Upper lobe of left lung (tissue), 6 donors: ENCODE data around the gene TMEM45A. TPM values are rescaled to one million over a fixed set of nuclear protein-coding genes. Genes with fewer than 3 reads are reported as not detected.

Experiments
- ATAC-seq, 2 donors: fragments of 200-7000 bp; cut with Tn5 transposase; one replicate each; pipeline ENCODE4 v1.9.1; 2022; ENCODE audit warnings: mild to moderate bottlenecking in 2 of 2, moderate library complexity in 2 of 2; ENCODE audit not compliant: low FRiP score in 2 of 2
- DNase-seq, 2 donors: peaks; one replicate each; pipeline ENCODE4 v3.0.0-alpha.2; 2019 to 2020
- H3K27ac ChIP-seq, 4 donors: fragments of 200-600 bp; sonication (generic); one replicate each; pipeline ENCODE4 v1.5.1; 2016 to 2019
- H3K27me3 ChIP-seq, 4 donors: fragments of 200-600 bp; sonication (generic); one replicate each; pipeline ENCODE4 v1.5.1; 2017 to 2019
- H3K36me3 ChIP-seq, 4 donors: fragments of 200-600 bp; sonication (generic); one replicate each; pipeline ENCODE4 v1.5.1; 2016 to 2019
- H3K4me1 ChIP-seq, 4 donors: fragments of 200-600 bp; sonication (generic); one replicate each; pipeline ENCODE4 v1.5.1; 2018 to 2019
- H3K4me3 ChIP-seq, 4 donors: fragments of 200-600 bp; sonication (generic); one replicate each; pipeline ENCODE4 v1.5.1; 2017 to 2019; ENCODE audit warnings: mild to moderate bottlenecking in 2 of 4, moderate library complexity in 1 of 4
- H3K9me3 ChIP-seq, 4 donors: fragments of 200-600 bp; sonication (generic); one replicate each; pipeline ENCODE4 v1.5.1; 2018 to 2019
- CTCF ChIP-seq, 6 experiments: fragments of 450-650 bp in 4 of 6; fragments of 200-600 bp in 2 of 6; sonication (generic) in 2 of 6; IDR thresholded peaks; one replicate each; pipeline ENCODE4 v1.5.1; 2016 to 2019; ENCODE audit warnings: antibody characterized with exemption in 6 of 6
- EP300 ChIP-seq, 4 donors: sonication (generic); formaldehyde crosslinking; IDR thresholded peaks; one replicate each; pipeline ENCODE4 v1.5.1; 2017; ENCODE audit warnings: antibody characterized with exemption in 4 of 4, control low read depth in 2 of 4
- POLR2A ChIP-seq, 4 donors: fragments of 450-650 bp; IDR thresholded peaks; one replicate each; pipeline ENCODE4 v1.5.1; 2016 to 2017; ENCODE audit warnings: antibody characterized with exemption in 4 of 4, mild to moderate bottlenecking in 2 of 4
- POLR2AphosphoS5 ChIP-seq, 2 donors: sonication (generic); formaldehyde crosslinking; IDR thresholded peaks; one replicate each; pipeline ENCODE4 v1.5.1; 2017; ENCODE audit warnings: antibody characterized with exemption in 2 of 2
- WGBS, 2 donors: methylation state at CpG; one replicate each; pipeline ENCODE4 v1.1.5; 2017 to 2018; 5-methylcytosine and 5-hydroxymethylcytosine counted together
- total RNA-seq, 6 donors: library from RNA; depleted of rRNA in 4 of 6; stranded (reverse); fragments of >200 nt in 4 of 6; gene quantifications; one replicate each; pipeline versions ENCODE4 v1.1.0 to v1.2.1, GENCODE V29; 2016 to 2021
- donor health status: DM: no; HTN: no; CAD: no; lungs with moderate emphysema.
- donor health status: DM: no; HTN: yes; CAD: no; lungs with severe emphysema.

The TMEM45A gene
- total RNA-seq, 6 donors from 2014 or later: 1.7 to 17.4 (median 5.0) TPM

GRCh38 chr3:100584101-100584660 is 91.8 kb downstream of the TMEM45A start:
- ATAC-seq (no peak), DNase-seq (no peak)
- no peak for TF ChIP-seq POLR2AphosphoS5 (IDR thresholded peaks at IDR 0.05)
- TF ChIP-seq CTCF (IDR thresholded peaks at IDR 0.05): no peak
- TF ChIP-seq POLR2A (IDR thresholded peaks at IDR 0.05): no peak
- no peak for TF ChIP-seq EP300 (IDR thresholded peaks at IDR 0.05)
- H3K27me3 ChIP-seq: no peaks in the 10 kb centered on the region
- no peaks in the 10 kb centered on the region for H3K4me1 ChIP-seq
- no peaks in the 10 kb centered on the region for H3K9me3 ChIP-seq
- WGBS, 2 donors: 94 to 95% methylated on average over 3 of the region's 3 CpGs
- no peak overlapping the region for H3K27ac ChIP-seq
- H3K36me3 ChIP-seq: no peaks in the 10 kb centered on the region
- H3K4me3 ChIP-seq: no peak overlapping the region

- Histone ChIP-seq H3K4me1 (peaks cover 0 to 3% (median 2%) of the 10 kb centered on the region in 4 donors), H3K27ac (no peak overlapping the region), H3K9me3 (no peaks in the 10 kb centered on the region), H3K4me3 (no peak overlapping the region), H3K27me3 (no peaks in the 10 kb centered on the region), H3K36me3 (no peaks in the 10 kb centered on the region)
- TF ChIP-seq CTCF (IDR thresholded peaks at IDR 0.05) (no peak), POLR2AphosphoS5 (IDR thresholded peaks at IDR 0.05) (no peak), POLR2A (IDR thresholded peaks at IDR 0.05) (no peak), EP300 (IDR thresholded peaks at IDR 0.05) (no peak)
- ATAC-seq (no peak), DNase-seq (no peak)
- 95 to 100% methylated on average over 3 of the region's 3 CpGs for WGBS, 2 donors
These were observed 94.4 kb downstream of the TMEM45A start for GRCh38 chr3:100586832-100587231.

GRCh38 chr3:100588251-100588650 is 95.8 kb downstream of the TMEM45A start:
- ATAC-seq (no peak), DNase-seq (no peak)
- Histone ChIP-seq H3K27me3 (no peaks in the 10 kb centered on the region), H3K4me3 (no peak overlapping the region), H3K27ac (no peak overlapping the region), H3K9me3 (no peaks in the 10 kb centered on the region), H3K36me3 (no peaks in the 10 kb centered on the region), H3K4me1 (peaks cover 0 to 3% (median 2%) of the 10 kb centered on the region in 4 donors)
- no peak for TF ChIP-seq POLR2AphosphoS5 (IDR thresholded peaks at IDR 0.05)
- no peak for TF ChIP-seq EP300 (IDR thresholded peaks at IDR 0.05)
- no peak for TF ChIP-seq POLR2A (IDR thresholded peaks at IDR 0.05)
- no peak for TF ChIP-seq CTCF (IDR thresholded peaks at IDR 0.05)
- WGBS, 2 donors: 62 to 78% methylated on average over 1 of the region's 1 CpG

GRCh38 chr3:100590114-100590839 is 97.9 kb downstream of the TMEM45A start:
- peaks cover 0 to 3% (median 2%) of the 10 kb centered on the region in 4 donors for H3K4me1 ChIP-seq
- no peaks in the 10 kb centered on the region for H3K36me3 ChIP-seq
- H3K27ac ChIP-seq: no peak overlapping the region
- H3K4me3 ChIP-seq: no peak overlapping the region
- no peaks in the 10 kb centered on the region for H3K27me3 ChIP-seq
- TF ChIP-seq CTCF (IDR thresholded peaks at IDR 0.05) (peak; percentile 65 to 91 (median 84)), EP300 (IDR thresholded peaks at IDR 0.05) (no peak)
- no peaks in the 10 kb centered on the region for H3K9me3 ChIP-seq
- DNase-seq: peak in 1 of 2 donors; percentile 49
- peak; percentile 77 to 95 for ATAC-seq
- 28% methylated on average over 10 of the region's 10 CpGs for WGBS, 2 donors

- Histone ChIP-seq H3K4me1 (peaks cover 0 to 3% (median 2%) of the 10 kb centered on the region in 4 donors), H3K4me3 (no peak overlapping the region), H3K9me3 (no peaks in the 10 kb centered on the region), H3K27me3 (no peaks in the 10 kb centered on the region), H3K27ac (no peak overlapping the region), H3K36me3 (no peaks in the 10 kb centered on the region)
- 24 to 30% methylated on average over 1 of the region's 1 CpG for WGBS, 2 donors
- TF ChIP-seq CTCF (IDR thresholded peaks at IDR 0.05) (peak in 2 of 6 experiments; percentile 2 to 26), POLR2A (IDR thresholded peaks at IDR 0.05) (no peak)
- ATAC-seq: no peak
- DNase-seq: no peak
These were observed 98.4 kb downstream of the TMEM45A start for GRCh38 chr3:100590840-100591147.
